GM18861 (cell line): ENCODE measurements around the gene JPH4.

Source experiments
- ATAC-seq: cut with Tn5 transposase; IDR thresholded peaks from one replicate; pipeline ENCODE4 v1.9.1; 2021; ENCODE audit not compliant: unreplicated experiment

JPH4 gene

DNA sequence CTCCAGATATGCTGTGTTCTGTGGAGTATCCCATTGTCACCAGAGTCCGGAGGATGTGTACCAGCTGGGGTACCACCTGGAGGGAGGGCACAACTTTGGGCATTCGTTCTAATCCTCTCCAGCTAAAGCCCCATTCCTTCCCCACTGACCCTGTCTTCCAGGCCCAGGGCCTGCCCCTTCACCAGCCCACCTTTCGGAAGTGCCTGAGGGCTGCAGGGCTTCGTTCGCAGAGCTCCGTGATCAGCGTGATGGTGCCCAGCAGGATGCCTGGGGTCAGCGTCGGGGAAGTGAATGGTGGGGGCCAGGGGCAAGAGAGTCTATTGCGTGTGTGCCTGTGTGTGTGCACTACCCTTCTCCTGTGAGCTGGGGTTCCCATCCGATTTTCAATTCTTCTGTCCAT, 13.0 kb downstream of the JPH4 start:
- no peak for ATAC-seq

DNA sequence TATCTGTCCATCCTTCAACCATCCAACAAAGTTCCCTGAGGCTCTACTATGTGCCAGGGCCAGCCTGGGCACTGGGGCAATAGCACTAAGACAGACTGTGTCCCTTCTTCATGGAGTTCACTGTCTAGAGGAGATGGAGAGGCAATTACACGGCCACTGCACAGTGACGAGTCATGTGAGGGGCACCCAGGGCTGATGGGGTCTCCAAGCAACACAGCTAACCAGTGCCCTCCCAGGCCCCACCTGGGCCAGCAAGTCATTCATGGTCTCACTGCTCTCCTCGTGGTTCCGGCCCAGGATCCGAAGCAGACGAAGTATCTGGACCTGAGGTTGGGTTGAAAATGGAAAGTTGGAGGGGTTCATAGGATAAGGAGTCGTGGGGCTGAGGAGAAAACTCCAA, 13.7 kb downstream of the JPH4 start:
- no peak for ATAC-seq

DNA sequence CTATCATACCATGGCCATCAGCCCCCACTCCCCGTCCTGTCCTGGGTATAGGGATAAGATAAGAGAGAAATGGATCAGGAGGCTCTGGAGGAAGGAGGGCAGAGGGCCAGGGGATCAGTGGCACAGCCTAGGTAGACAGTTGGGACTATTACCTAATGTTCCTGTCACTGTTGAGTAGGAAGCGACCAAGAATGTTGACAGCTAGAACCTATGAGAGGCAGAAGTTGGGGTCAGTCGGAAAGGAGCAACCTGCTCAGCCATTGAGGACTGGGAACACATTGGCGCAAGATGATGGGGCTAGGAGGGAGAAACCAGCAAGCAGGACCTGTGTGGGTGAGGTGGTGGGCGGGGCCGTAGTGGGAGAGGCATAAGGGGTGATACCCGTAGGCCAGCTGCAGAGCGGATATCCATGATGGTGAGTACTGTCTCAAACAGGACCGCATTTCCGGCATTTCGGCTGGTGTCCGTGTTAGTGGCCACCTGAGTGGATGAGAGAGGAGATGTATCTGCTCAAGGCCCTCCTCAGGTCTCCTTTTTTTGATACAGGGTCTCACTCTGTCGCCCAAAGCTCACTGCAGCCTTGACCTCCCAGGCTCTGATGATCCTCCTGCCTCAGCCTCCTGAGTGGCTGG, 14.3 kb downstream of the JPH4 start:
- no peak for ATAC-seq

DNA sequence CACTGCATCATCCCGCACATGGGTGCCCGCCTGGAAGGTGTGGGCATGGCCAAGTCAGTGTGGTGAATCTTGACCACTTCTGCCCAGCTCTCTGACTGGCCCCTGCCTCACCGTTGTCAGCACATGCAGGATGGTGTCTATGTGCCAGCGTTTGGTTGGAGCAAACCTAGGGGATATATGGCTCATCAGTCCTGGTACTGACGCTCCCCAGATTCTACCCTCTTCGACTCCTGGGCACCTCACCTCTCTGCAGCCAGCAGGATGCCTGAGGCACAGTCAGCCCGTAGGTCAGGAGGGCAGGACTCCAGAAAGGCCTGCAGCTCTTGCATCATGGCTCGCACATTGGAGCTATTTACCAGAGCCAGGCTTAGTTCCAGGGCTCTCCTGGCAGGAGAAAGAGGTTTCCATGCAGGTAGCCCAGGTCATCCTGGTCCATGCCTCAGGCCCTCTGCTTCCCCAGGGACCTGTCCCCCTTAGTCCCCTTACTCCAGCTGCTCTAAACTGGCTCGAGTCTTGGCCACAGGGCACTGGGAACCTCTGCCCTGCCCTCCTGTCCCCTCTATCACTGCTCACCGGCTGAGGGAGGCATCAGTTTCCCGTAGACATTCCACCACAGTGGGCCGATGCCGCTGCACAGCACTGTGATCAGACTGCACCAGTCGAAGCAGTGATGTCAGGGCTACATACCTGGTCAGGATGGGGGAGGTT, 15.0 kb downstream of the JPH4 start:
- no peak for ATAC-seq

DNA sequence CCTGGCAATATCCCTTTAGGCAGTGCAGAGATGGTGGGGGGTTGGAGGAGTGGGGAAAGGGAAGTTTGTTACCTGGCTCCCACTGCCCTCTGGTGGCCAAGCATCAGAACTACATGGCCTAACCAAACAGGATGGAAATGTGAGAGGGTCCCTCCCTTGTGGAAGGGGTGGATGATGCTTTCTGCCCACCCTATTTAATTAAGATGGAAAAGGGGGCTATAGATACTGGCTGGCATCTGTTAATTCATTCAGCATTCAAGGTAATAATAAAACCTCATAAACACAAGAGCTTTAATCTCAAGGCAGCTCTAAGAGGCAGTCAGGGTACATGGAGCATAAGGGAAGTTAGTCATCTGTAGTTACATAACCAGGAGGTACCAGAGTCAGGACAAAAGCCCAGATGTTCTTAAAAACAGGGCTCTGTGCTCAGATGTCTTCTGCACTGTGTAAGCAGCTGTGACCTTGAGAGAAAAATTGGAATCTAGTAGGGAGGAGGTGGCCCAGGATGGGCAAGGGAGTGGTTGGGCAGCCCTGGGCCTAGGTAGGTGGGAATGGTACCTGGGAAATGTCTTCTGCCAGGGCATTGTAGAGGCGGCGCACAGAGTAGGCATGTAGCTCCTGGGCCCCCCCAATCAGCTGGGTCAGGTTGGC, 15.6 kb downstream of the JPH4 start:
- ATAC-seq = no peak

DNA sequence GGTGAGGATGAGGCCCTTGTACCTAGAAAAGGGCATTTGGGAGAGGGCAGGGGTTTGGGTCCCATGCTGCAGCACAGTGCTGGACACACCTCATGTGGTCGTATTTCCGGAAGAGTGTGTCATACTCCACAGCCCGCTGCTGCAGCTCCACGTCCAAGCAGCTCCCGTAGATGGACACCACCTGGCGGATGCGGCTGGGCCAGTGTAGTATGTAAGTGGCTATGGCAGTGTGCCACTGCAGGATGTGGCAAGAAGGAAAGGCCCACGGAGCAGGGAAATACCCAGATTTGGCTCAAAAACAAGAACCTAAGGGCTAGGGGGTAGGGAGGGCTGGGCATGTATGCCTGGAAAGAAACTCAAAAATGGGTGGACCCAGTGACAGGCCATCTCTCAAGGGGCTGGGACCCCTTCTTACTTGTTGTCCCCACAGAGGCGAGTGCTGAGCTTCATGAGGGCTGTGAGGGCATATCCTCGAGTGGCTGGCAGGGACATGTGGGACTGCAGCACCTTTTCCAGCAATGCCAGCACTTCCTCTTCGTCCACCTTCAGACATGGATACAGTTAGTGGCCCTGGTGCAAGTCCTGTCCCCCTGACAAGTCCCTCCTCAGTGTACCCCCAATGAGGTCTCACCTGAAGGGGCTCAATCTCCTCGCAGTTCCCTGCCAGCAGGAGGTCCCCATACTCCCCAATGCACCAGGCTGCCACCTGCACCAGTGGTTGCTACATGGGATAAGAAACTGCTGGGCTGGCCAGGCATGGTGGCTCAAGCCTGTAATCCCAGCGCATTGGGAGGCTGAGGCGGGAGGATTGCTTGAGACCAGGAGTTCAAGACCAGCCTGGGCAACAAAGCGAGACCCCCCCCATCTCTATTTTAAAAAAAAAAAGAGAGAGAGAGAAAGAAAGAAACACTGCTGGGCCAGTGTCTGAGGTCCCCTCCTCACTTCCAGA, 16.4 kb downstream of the JPH4 start:
- ATAC-seq = no peak

DNA sequence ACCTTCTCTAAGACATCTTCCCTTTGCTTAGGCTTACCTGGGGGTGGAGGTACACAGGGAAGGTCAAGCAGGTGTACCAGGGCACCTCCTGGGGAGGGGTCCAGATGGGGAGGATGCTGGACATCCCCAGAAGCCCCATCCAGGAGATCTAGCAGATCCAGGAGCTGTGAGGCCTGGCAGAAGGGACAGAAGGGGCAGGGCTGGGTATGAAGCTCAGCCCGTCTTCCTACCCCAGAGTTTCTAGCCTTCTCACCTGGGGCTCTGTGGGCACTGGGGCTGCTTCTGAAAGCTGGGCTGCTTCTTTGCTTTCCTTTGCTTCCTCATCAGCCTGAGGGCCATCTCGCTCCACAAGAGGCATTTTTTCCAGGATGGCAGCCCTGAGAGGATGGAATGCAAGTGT, 17.3 kb downstream of the JPH4 start:
- no peak for ATAC-seq

DNA sequence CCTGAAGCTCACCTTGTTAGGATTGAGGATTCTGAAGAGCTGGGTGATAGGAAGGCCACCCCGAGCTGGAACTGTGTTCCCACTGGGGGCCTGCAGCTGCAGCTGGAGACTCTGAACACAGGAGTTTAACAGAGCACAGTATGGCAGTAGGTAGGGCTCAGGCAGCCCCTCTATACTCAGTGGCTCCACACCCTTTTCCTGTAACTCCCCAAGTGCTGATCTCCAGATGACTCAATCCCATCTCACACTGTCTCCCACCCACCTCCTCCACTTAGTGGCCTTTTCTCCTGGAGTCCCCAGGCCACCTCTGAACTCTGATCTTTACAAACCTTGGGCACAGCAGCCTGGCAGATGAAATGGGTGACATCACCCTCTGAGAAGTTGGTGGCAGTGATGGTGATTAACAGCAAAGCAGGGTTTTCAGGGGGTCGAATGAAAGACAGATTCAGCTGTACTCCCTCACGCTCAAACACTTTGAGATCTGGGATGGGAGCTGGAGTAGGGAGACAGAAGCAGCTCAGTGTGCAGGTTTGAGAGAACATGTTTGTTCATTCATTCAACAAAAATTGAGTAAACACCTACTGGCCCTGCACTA, 18.6 kb downstream of the JPH4 start:
- no peak for ATAC-seq

DNA sequence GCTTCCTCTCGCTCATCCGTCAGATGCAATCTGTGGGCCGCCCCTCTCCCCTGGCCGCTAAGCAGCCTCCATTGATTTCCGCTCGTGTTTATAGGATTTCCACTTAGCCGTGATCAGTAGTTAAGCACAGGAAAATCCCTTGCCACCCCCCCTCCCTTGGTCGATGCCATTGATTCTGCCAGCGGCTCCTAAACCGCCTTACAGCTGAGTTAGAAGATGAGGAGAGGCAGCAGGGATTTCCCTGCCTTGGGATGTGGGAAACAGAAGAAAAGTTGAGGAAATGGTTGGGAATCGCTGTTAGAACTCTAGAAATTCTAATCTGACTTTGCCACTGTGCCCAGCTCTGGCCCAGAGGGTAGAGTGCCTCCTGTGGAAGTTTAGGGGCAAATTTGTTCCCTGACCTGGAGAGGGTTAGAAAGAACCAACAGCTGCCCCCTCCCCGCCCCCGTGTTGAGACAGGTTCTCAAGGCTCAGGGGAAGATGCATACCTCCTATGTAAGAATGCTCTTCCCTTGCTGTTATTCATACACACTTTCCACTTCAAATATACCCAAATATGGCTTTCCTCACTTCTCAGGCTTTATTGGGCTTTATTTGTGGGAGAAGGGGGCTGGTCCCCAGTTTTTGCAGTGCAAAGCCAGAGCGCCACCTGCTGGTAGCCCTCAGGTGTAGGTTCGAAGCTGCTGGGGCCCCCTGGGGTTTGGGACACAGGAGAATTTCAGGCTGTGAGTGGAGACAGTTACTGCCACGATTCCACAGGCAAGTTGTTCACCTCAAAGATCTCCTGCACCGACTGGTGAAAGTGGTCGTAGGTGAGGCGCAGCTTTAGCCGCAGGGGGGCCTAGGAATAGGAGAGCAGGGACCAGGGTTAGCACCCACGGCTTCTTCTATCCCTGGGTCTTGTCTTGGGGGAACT, 19.3 kb downstream of the JPH4 start:
- no peak for ATAC-seq

DNA sequence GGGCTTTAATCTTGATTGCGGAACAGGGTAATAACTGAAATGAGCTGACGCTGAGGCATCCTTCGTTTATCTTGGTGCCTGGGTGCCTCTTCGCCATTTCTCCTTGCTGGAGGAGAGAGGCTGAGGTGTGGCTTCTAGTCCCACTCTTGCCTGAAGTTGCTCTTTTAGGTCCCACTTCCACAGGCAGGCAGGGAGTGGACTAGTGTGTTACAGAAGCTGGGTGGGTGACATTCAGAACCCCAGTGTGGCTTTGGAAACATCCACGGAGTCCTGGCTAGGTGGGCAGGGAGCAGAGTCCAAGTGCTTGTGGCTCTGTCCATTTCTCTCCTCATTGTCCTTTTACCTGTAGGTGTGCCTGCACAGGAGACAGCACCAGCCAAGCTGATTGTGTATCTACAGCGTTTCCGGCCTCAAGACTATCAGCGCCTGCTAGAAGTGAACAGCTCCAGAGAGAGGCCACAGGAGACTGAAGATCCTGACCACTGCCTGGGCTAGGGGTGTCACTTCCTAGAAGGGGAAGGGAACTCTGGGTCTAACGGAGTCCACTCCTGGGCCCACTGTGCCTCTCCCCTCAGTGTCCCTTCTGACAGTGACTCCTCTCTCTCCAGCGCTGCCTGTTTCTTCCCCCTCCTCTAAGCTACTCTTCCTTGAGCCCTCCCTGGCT, 20.1 kb downstream of the JPH4 start:
- ATAC-seq = no peak

DNA sequence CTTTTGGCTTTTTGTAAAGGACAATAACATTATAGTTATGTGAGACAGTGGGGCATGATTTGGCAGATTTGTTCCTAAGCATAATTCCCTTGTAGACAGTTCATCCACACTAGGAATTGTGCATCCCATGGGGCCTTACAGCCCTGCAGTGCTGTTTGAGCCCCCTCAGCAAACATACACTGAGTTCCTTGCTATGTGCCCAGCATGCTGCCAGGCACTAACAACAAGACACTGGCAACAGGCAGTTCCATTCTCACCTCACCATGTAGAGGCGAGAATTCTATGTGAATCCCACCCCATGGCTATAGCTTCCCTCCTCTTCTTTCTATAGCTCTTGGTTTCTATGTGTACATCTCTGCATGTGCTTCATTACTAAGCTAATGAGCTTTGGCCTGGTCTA, 20.6 kb downstream of the JPH4 start:
- ATAC-seq = no peak

DNA sequence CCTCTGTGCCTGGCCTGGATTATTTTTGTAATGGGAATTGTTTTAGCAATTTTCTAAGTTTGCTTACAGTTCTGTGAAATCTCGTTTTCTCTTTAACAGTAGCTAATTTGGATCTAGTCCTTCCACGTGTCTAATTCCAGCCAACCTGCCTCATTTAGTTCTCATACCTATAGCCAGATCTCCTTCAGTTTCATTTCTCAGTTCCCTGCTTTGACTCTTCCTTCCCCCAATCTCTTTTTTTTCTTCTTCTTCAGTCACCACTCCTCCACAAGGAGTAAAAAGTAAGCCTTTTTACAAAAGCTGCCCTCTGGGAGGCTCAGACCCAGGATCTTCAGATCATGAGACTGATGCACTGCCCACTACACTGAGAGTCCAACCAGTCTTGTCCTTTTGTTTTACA, 21.1 kb downstream of the JPH4 start:
- ATAC-seq = no peak

DNA sequence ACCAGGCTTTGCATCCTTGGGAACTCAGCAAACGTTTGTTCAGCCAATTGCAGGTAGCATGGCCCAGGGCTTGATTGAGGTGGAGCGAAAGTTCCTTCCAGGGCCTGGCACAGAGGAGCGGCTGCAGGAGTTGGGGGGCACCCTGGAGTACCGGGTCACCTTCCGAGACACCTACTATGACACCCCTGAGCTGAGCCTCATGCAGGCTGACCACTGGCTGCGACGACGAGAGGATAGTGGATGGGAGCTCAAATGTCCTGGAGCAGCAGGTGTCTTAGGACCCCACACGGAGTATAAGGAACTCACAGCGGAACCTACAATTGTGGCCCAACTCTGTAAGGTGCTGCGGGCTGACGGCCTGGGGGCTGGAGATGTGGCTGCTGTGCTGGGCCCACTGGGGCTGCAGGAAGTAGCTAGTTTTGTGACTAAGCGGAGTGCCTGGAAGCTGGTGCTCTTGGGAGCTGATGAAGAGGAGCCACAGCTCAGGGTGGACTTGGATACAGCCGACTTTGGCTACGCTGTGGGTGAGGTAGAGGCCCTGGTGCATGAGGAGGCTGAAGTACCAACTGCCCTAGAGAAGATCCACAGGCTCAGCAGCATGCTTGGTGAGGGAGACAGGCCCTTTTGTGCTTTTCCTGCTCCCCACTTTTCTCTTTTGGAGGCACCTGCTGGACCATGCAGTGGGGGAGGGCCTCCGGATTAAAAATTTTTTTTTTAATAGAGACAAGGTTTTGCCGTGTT, 21.7 kb downstream of the JPH4 start:
- no peak for ATAC-seq

DNA sequence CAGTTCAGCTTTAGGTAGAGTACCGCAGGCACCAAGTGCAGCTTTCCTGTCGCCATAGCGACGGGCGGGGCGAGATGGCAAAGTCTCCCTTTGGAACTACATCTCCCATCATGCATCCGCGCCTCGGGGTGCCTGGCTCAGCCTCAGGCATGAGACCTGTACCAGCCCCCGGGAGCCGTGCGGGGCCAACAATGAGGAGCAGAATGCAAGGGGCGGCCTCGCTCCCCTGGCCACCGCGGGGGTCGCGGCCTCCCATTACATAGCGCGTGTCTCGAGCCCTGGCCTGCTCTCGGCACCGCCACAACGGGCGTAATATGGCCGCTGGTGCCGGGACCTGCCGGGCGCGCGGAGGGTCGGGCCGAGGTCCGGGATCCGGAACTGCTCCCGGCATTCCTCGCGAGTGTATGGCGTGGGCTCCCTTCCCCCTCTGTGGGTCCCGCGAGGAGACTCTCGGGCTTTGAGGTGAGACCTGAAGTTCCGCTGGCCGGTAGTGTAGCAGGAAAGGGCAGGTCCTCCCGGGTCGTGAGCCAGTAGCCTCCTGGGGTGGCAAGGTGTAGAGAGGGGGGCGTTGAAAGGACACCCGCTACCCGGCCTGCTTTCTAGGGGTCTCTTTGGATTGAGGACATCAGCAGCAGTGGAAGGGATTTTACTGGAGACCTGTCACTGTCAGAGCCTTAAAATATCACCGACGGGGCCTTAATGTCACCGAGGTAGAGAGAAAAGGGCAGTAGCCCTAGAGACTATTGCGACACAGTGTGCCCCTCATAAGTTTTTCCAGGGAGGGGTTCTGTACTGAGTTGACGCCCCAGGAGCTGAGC, 22.5 kb downstream of the JPH4 start, which contains the start of gene THTPA:
THTPA (plus strand) TSS at position 390 of the 818 bp plus-strand sequence. CDS start 487 bp downstream, outside the sequence.
- ATAC-seq = peak; percentile 79

DNA sequence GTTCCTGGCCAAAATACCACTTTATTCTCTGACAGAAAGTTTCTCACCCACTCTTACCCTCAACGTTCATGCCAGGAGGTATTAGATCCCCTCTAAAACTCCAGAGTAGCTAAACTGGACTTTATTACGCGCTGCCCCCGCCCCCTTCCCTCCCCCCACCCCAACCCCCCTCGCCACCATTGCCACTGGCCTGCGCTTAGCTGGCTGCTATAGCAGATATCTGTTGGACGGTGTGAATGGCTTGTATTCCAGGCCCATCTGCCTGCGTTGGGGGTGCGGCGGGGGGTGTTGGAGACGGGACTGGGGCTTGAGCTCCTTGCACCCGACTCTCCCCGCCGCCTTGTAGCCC, 23.1 kb downstream of the JPH4 start:
- ATAC-seq = no peak

DNA sequence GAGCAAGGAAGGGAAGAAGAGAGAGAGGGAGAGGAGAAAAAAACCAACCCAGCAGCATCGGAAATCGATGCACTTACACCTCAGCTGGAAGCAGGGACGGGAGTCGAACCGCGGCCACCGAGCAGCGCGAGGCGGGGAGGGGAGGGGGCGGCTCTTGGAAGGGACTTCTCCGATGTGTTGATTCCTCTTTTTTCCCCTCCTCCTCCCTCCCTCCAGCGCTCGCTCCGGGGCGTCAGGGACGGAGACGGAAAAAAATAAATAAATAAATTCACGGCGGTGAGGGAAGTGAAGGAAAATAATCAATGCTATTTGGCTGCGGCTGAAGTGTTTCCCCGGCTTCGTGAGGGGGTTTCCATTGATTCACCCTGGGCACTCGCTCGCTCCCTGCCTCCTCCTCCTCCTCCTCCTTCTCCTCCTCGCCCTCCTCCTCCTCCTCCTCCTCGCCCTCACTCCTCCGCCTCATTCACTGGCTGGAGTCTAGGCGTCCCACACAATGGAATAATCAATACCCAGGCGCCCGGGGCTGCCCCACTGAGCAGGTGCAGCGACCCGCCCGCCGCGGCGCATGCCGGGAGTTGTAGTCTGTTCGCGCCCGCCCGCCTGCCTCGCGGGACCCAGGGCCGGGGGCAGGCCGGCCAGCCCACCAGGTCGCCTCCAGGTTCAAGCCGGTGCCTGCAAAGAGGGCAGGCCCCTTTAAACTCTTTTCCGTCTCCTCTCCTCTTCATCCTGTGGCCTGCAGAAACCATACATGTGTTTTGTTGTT, 27.1 kb downstream of the JPH4 start, which contains the start of gene ZFHX2:
ZFHX2 (minus strand) TSS at position 500 of the 763 bp plus-strand sequence. CDS start 16,440 bp downstream, outside the sequence.
- ATAC-seq = peak; percentile 50

DNA sequence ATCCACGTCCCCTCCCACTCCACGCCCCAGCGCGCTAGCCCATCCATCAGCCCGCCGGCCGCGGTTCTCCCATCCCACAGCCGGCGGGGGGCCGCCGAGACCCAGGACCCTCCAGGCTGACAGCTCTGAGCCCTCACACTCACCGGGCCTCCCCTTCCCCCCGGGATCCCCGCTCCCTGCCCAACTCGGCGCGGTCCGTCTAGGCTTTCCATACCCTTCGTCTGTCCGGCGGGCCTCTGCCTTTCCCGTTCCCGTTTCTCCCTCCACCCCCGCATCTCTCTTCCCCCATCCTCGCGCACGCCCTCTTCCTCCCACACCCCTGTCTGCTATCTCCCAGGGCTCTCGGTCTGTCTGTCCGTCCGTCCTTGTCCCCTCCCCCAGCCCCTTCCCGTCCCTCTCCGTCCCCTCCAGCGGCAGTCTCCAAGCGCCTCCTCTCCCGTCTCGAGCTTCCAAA, 27.8 kb downstream of the JPH4 start:
- ATAC-seq = no peak
